Measurements from ENCODE around the gene UBALD1. TPM values are rescaled to one million over a fixed set of nuclear protein-coding genes. Genes with fewer than 3 reads are reported as not detected.

The UBALD1 gene
- total and polyA plus RNA-seq, 10 of the 15 experiments (the other 5 are each of a cell fraction or from before 2014, with no cell fraction given): 0.05 to 32.7 (median 5.1) TPM

DNA sequence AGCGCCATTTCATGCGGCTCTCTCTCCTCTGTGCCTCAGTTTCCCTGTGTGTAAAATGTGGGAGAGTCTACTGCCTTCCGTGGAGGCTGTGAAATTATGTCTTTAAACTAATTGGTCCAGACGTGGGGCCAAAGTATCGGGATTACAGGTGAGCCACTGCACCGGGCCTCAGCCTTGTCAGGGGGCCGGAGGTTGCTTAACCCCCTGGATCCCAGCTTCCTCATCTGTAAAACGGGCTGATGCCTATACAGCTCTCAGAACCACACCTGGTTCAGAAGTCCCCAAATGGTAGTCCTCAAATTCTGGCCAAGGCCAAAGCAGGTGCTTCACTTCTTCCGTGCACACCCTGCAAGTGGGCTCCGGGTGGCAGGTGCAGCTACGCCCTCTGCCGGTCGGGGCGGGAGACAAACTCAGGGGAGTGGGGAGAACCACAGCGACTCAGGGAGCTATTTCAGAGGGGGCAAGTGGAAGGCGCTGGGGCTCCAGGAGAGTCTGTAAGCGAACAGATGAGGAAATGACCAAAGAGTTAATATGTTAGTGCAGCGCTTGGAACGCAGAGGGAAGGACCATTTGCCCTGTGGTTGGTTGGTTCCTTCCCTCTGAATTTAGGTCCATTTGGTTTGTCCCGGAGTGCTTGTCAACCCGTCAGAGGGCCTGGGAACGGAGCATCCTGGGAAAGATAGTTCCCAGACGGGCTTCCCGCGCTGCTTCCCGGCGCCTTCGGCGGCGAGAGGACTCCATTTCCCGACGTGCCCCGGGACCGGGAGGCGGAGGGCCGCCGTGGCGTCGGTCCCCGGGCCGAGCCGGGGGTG lies 9.5 kb upstream of the UBALD1 start, which contains the start of gene MGRN1 (continued):
- TF ChIP-seq, protein P1, sequence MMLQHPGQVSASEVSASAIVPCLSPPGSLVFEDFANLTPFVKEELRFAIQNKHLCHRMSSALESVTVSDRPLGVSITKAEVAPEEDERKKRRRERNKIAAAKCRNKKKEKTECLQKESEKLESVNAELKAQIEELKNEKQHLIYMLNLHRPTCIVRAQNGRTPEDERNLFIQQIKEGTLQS (IDR thresholded peaks at IDR 0.05; ENCODE audit: borderline replicate concordance, extremely low read depth, low read depth, low read length): no peak
- peak; percentile 22 for TF ChIP-seq RELA (IDR thresholded peaks at IDR 0.05; ENCODE audit: borderline replicate concordance, partially characterized antibody)

DNA sequence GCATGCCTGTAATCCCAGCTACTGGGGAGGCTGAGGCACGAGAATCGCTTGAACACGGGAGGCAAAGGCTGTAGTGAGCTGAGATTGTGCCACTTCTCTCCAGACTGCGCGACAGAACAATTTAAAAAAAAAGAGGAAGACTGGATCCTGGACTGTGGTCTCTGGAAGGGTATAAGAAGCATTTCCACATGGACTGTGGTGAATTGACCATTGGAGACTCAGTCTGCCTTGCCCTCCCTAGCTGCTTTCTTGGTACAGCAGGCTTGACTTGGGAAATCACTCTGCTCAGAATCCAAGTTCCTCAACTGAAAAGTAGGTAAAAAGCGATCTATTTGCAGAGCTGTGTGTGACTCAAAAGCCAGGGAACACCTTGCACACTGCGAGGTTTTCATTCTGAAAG lies 8.9 kb upstream of the UBALD1 start:
- Histone ChIP-seq H2AFZ (ENCODE audit: control insufficient read depth, low read depth, low read length) (no peak overlapping the region; the same call in 1 of the 2 replicates), H3K4me2 (ENCODE audit: control insufficient read depth, insufficient read depth) (peak overlapping the region; percentile 85), H3K4me1 (ENCODE audit: control insufficient read depth, insufficient read depth, low read length) (peaks cover 19% of the 10 kb centered on the region), H3K27me3 (replicated peaks in 1 of 2; ENCODE audit: control insufficient read depth in 2 of 2, insufficient read depth in 2 of 2, low read length in 1 of 2) (no peaks in the 10 kb centered on the region), H4K20me1 (ENCODE audit: control insufficient read depth, insufficient read depth) (no peaks in the 10 kb centered on the region), H3K9ac (ENCODE audit: control insufficient read depth, insufficient read depth, low read length) (no peak overlapping the region), H3K9me3 (replicated peaks; ENCODE audit: control insufficient read depth, insufficient read depth, low read length) (no peaks in the 10 kb centered on the region; the same call in 2 of the 3 replicates), H3K27ac (ENCODE audit: control insufficient read depth, insufficient read depth) (no peak overlapping the region; the same call in 1 of the 2 replicates), H3K4me3 (0 out of 2 replicates have a peak overlapping the region, but pooled peaks have one; percentile 86), H3K36me3 (ENCODE audit: control insufficient read depth in 2 of 2, insufficient read depth in 2 of 2, low read length in 1 of 2) (0 out of 4 replicates have a peak, but pooled peaks cover 0 to 2% of the 10 kb centered on the region in 2 experiments), H3K79me2 (ENCODE audit: control insufficient read depth, insufficient read depth, low read length) (peaks cover 34% of the 10 kb centered on the region)
- ATAC-seq: no peak
- RAD21 ChIA-PET (ENCODE audit: unreplicated experiment): interaction anchor here (1.0 to 3.4 kb wide), 6 partner anchors 7 to 118 kb away, joined by 5 to 24 read pairs (median 8); partner anchors contain the start of genes ANKS3 and DNAAF8
- intact Hi-C loops (cut with micrococcal nuclease; ENCODE audit: unreplicated experiment) (no loop called here), in situ Hi-C loops (cut with MboI) (no loop called here)
- WGBS (ENCODE audit: insufficient coverage, insufficient replicate concordance, low lambda C conversion rate, missing lambda C conversion rate): 91% methylated on average over 7 of the region's 7 CpGs
- DNase-seq (ENCODE audit: low read depth, low spot score): no peak
- SMC1A ChIA-PET (ENCODE audit: uncharacterized antibody, unreplicated experiment): interaction anchor here (0.6 to 4.1 kb wide), 9 partner anchors 7 to 179 kb away, joined by 3 to 15 read pairs (median 6); partner anchors contain the start of genes ANKS3, DNAAF8 and ROGDI
- TSS peak; percentile 91 for BruUV-seq (replicated peaks)
- CTCF ChIA-PET: interaction anchor here (0.8 to 4.0 kb wide), 20 partner anchors 7 to 352 kb away, joined by 3 to 43 read pairs (median 4); partner anchors contain the start of genes CDIP1 and HMOX2
- POLR2A ChIA-PET: interaction anchor here (0.5 to 2.7 kb wide), 6 partner anchors 7 to 144 kb away, joined by 3 to 25 read pairs (median 6); partner anchors contain the start of genes ANKS3 and DNAAF8
- FAIRE-seq: no peak
- TF ChIP-seq BRCA1 (IDR thresholded peaks at IDR 0.05; ENCODE audit: low read depth, low read length): no peak
- TF ChIP-seq ZNF274 (IDR thresholded peaks at IDR 0.05; ENCODE audit: insufficient read depth, insufficient read length): no peak
- TF ChIP-seq, protein P2, sequence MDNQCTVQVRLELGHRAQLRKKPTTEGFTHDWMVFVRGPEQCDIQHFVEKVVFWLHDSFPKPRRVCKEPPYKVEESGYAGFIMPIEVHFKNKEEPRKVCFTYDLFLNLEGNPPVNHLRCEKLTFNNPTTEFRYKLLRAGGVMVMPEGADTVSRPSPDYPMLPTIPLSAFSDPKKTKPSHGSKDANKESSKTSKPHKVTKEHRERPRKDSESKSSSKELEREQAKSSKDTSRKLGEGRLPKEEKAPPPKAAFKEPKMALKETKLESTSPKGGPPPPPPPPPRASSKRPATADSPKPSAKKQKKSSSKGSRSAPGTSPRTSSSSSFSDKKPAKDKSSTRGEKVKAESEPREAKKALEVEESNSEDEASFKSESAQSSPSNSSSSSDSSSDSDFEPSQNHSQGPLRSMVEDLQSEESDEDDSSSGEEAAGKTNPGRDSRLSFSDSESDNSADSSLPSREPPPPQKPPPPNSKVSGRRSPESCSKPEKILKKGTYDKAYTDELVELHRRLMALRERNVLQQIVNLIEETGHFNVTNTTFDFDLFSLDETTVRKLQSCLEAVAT (IDR thresholded peaks at IDR 0.05): no peak
- TF ChIP-seq, protein P3, sequence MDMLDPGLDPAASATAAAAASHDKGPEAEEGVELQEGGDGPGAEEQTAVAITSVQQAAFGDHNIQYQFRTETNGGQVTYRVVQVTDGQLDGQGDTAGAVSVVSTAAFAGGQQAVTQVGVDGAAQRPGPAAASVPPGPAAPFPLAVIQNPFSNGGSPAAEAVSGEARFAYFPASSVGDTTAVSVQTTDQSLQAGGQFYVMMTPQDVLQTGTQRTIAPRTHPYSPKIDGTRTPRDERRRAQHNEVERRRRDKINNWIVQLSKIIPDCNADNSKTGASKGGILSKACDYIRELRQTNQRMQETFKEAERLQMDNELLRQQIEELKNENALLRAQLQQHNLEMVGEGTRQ (IDR thresholded peaks at IDR 0.05; ENCODE audit: borderline replicate concordance, low read depth, low read length): no peak
- no peak for TF ChIP-seq RAD51 (IDR thresholded peaks at IDR 0.05)
- no peak for TF ChIP-seq MYB (IDR thresholded peaks at IDR 0.05; ENCODE audit: borderline replicate concordance, low read depth, low read length)
- no peak for TF ChIP-seq HDGF (IDR thresholded peaks at IDR 0.05)
- TF ChIP-seq TCF12 (IDR thresholded peaks at IDR 0.05; ENCODE audit: low read depth, low read length): no peak
- no peak for TF ChIP-seq YY1 (IDR thresholded peaks at IDR 0.05; ENCODE audit: low read depth, low read length)
- no peak for TF ChIP-seq STAT1 (conservative IDR thresholded peaks at IDR 0.05)
- no peak for TF ChIP-seq MEF2A (IDR thresholded peaks at IDR 0.05; ENCODE audit: insufficient read depth, low read depth, low read length)
- TF ChIP-seq ESRRA (IDR thresholded peaks at IDR 0.05; ENCODE audit: low read length): no peak
- no peak for TF ChIP-seq RCOR1 (conservative IDR thresholded peaks at IDR 0.05; ENCODE audit: low read depth, low read length)
- TF ChIP-seq RB1 (IDR thresholded peaks at IDR 0.05; ENCODE audit: borderline replicate concordance): no peak
- TF ChIP-seq RBBP5 (conservative IDR thresholded peaks at IDR 0.05): no peak
- TF ChIP-seq CBX5 (IDR thresholded peaks at IDR 0.05; ENCODE audit: low read depth): no peak
- TF ChIP-seq NBN (IDR thresholded peaks at IDR 0.05): no peak
- no peak for TF ChIP-seq ZBED1 (IDR thresholded peaks at IDR 0.05; ENCODE audit: borderline replicate concordance)

All from GM12878 (cell line).